AG09319 (cell line): ENCODE results near the gene GGT5.
A peak's percentile ranks its signal among the peaks of the same experiment; 100 is the strongest.

Experiments
- DNase-seq: peaks from one replicate; pipeline ENCODE4 v3.0.0-alpha.2; 2010; ENCODE audit warnings: low read depth; ENCODE audit errors: extremely low read depth
- TF ChIP-seq, protein P1 (sequence below): IDR thresholded peaks from 2 replicates; pipeline ENCODE4 v1.5.1; 2011; ENCODE audit warnings: low read depth, mild to moderate bottlenecking, inconsistent platforms, low read length, moderate library complexity

Gene GGT5

GRCh38 chr22:24231706-24232105 is 13.2 kb downstream of the GGT5 start:
- no peak for DNase-seq
- TF ChIP-seq, protein P1, sequence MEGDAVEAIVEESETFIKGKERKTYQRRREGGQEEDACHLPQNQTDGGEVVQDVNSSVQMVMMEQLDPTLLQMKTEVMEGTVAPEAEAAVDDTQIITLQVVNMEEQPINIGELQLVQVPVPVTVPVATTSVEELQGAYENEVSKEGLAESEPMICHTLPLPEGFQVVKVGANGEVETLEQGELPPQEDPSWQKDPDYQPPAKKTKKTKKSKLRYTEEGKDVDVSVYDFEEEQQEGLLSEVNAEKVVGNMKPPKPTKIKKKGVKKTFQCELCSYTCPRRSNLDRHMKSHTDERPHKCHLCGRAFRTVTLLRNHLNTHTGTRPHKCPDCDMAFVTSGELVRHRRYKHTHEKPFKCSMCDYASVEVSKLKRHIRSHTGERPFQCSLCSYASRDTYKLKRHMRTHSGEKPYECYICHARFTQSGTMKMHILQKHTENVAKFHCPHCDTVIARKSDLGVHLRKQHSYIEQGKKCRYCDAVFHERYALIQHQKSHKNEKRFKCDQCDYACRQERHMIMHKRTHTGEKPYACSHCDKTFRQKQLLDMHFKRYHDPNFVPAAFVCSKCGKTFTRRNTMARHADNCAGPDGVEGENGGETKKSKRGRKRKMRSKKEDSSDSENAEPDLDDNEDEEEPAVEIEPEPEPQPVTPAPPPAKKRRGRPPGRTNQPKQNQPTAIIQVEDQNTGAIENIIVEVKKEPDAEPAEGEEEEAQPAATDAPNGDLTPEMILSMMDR: no peak

GRCh38 chr22:24230911-24231656 is 13.8 kb downstream of the GGT5 start:
- TF ChIP-seq, protein P1: peak; percentile 11

DNA sequence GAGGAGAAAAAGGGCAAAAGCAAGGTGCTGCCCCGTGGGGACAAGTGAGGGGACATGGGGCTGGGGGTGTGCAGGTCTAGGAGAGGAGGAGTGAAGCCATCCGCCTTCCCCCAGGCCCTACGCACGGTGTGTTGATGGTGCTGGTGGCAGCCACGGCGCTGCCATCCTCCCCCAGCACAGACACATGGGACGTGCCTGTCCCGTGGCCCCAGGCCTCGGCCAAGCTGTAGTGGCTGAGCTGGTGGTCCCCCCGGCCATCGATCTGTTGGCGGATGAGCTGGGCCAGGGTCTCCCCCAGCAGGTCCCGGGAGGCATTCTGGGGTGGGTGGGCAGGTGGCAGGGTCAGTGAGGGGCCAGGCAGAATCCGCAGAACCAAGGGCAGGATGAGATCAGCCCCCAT is 18.9 kb downstream of the GGT5 start:
- no peak for DNase-seq
- TF ChIP-seq, protein P1: no peak

More at GRCh38 chr22:24230911-24231656, 13.8 kb downstream of the GGT5 start:
- no peak for DNase-seq

DNA sequence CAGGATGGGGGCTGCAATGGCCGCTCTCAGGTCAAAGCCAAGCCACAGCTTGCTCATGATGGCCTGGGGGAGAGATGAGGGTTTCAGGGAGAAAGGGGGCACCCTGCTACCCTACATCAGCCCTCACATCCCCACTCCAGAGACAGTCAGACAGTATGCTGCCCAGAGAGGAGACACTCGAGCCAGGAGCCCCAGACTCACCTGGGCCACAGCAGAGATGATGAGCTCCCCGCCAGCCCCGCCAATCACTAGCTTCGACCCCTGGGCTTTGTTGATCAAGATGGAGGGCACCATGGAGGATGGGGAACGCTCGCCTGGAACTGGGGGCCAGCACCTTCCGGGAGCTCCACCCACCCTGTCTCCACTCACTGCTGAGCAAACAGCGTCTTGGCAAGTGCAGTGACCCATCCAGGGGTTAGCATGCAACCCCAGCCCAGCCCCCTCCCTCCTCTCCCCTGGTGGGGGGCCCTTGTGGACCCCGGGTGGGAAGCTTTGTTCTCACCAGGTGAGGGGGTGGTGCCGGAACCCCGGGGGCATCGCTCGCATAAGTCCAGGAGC is 19.8 kb downstream of the GGT5 start:
- TF ChIP-seq, protein P1: no peak
- no peak for DNase-seq

GRCh38 chr22:24224468-24224867 is 20.4 kb downstream of the GGT5 start:
- DNase-seq: no peak
- TF ChIP-seq, protein P1: no peak

DNA sequence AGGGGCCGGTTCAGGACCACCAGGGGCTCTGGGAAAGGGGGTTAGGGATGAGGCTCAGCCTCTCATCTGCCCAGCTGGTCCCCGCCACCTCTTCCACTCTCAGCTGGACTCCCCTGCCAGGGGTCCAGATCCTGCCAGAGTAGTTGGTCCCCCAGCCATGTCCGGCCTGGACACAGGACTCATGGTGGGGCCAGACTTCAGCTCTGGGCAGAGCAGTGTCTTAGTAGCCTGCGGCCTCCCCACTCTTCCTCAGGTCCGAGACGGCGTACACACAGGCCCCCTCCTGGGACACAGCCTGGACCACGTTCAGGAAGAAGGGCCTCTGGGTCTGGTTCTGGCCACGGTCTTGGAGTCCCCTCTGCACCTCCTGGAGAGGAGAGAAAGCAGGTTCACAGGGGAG is 25.1 kb downstream of the GGT5 start:
- TF ChIP-seq, protein P1: no peak
- DNase-seq: no peak

DNA sequence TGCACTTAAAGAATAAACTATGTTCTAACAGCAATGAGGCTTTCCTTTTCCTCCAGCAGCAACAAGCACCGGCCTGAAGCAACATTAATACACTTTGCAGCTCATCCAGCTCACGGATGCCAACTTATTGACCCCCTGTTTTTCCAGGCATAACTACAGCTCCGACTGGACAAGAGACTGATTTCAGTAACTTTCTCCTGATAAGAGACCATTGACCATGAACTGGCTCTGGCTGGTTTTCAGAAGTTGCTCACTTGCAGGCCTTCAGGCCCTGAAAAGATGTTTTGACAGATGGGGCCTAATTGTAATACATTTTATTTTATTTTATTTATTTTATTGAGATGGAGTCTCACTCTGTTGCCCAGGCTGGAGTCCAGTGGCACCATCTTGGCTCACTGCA is 27.5 kb downstream of the GGT5 start:
- TF ChIP-seq, protein P1: no peak
- DNase-seq: no peak
